Measurements from ENCODE around the gene RFWD3.

DNA sequence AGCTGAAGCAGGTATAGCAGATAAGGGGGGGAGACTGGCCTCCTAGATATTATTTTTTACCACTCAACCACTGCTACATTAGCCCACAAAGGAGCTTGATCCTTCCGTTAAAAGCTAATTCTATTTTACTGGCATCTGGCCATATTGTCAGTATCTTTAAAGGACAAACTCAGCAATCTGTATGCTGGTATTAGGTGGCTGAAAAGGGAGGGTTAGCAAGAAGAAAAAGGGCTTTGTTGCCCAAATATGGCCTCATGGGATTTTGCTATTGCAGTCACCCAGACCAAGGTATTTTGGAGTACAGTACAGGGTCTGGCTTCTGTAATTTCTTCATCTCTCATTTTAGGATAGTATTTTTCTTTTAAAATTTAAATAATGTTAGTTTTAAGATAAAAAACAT lies 14.4 kb downstream of the RFWD3 start:
- TF ChIP-seq GABPB1 (CRISPR knock-in tag; IDR thresholded peaks at IDR 0.05) (no peak), CC2D1A (CRISPR knock-in tag; IDR thresholded peaks at IDR 0.05) (no peak), HDAC2 (CRISPR knock-in tag; IDR thresholded peaks at IDR 0.05) (no peak), RAD21 (CRISPR knock-in tag; IDR thresholded peaks at IDR 0.05) (no peak), SP2 (CRISPR knock-in tag; IDR thresholded peaks at IDR 0.05) (no peak), POLR2AphosphoS5 (IDR thresholded peaks at IDR 0.05; ENCODE audit: low read depth, low read length) (no peak), JUND (CRISPR knock-in tag; IDR thresholded peaks at IDR 0.05) (no peak), RXRB (CRISPR knock-in tag; IDR thresholded peaks at IDR 0.05; ENCODE audit: borderline replicate concordance) (no peak), NR3C1 (CRISPR knock-in tag; IDR thresholded peaks at IDR 0.05) (no peak), KLF6 (CRISPR knock-in tag; IDR thresholded peaks at IDR 0.05) (no peak)
- TF ChIP-seq, protein P1, sequence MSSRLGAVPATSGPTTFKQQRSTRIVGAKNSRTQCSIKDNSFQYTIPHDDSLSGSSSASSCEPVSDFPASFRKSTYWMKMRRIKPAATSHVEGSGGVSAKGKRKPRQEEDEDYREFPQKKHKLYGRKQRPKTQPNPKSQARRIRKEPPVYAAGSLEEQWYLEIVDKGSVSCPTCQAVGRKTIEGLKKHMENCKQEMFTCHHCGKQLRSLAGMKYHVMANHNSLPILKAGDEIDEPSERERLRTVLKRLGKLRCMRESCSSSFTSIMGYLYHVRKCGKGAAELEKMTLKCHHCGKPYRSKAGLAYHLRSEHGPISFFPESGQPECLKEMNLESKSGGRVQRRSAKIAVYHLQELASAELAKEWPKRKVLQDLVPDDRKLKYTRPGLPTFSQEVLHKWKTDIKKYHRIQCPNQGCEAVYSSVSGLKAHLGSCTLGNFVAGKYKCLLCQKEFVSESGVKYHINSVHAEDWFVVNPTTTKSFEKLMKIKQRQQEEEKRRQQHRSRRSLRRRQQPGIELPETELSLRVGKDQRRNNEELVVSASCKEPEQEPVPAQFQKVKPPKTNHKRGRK (CRISPR knock-in tag; IDR thresholded peaks at IDR 0.05), result no peak
- TF ChIP-seq, protein P2, sequence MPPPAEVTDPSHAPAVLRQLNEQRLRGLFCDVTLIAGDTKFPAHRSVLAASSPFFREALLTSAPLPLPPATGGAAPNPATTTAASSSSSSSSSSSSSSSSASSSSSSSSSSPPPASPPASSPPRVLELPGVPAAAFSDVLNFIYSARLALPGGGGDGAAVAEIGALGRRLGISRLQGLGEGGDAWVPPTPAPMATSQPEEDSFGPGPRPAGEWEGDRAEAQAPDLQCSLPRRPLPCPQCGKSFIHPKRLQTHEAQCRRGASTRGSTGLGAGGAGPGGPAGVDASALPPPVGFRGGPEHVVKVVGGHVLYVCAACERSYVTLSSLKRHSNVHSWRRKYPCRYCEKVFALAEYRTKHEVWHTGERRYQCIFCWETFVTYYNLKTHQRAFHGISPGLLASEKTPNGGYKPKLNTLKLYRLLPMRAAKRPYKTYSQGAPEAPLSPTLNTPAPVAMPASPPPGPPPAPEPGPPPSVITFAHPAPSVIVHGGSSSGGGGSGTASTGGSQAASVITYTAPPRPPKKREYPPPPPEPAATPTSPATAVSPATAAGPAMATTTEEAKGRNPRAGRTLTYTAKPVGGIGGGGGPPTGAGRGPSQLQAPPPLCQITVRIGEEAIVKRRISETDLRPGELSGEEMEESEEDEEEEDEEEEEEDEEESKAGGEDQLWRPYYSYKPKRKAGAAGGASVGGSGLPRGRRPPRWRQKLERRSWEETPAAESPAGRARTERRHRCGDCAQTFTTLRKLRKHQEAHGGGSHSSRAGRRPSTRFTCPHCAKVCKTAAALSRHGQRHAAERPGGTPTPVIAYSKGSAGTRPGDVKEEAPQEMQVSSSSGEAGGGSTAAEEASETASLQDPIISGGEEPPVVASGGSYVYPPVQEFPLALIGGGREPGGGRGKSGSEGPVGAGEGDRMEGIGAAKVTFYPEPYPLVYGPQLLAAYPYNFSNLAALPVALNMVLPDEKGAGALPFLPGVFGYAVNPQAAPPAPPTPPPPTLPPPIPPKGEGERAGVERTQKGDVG (CRISPR knock-in tag; IDR thresholded peaks at IDR 0.05; ENCODE audit: borderline replicate concordance), result no peak
- TF ChIP-seq, protein P3, sequence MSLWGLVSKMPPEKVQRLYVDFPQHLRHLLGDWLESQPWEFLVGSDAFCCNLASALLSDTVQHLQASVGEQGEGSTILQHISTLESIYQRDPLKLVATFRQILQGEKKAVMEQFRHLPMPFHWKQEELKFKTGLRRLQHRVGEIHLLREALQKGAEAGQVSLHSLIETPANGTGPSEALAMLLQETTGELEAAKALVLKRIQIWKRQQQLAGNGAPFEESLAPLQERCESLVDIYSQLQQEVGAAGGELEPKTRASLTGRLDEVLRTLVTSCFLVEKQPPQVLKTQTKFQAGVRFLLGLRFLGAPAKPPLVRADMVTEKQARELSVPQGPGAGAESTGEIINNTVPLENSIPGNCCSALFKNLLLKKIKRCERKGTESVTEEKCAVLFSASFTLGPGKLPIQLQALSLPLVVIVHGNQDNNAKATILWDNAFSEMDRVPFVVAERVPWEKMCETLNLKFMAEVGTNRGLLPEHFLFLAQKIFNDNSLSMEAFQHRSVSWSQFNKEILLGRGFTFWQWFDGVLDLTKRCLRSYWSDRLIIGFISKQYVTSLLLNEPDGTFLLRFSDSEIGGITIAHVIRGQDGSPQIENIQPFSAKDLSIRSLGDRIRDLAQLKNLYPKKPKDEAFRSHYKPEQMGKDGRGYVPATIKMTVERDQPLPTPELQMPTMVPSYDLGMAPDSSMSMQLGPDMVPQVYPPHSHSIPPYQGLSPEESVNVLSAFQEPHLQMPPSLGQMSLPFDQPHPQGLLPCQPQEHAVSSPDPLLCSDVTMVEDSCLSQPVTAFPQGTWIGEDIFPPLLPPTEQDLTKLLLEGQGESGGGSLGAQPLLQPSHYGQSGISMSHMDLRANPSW (CRISPR knock-in tag; IDR thresholded peaks at IDR 0.05; ENCODE audit: borderline replicate concordance), result no peak

Data from HepG2 (cell line).